GM23248 (cell line): ENCODE measurements around the gene MIOX. TPM values are rescaled to one million over a fixed set of nuclear protein-coding genes. Genes with fewer than 3 reads are reported as not detected.

Experiments used
- DNase-seq: peaks from one replicate; pipeline ENCODE4 v3.0.0-alpha.2; 2015
- H2AFZ ChIP-seq: fragments of 200-600 bp; sonication (generic); 2 replicates; pipeline ENCODE4 v1.6.1; 2016; ENCODE audit warnings: antibody characterized with exemption
- H3F3A ChIP-seq: fragments of 200-600 bp; sonication (generic); 2 replicates; pipeline ENCODE4 v1.6.1; 2016; ENCODE audit warnings: mild to moderate bottlenecking, antibody characterized with exemption, mixed run types; ENCODE audit not compliant: insufficient read depth
- H3K27ac ChIP-seq: fragments of 200-600 bp; sonication (generic); 2 replicates; pipeline ENCODE4 v1.5.1; 2016; ENCODE audit warnings: mild to moderate bottlenecking
- H3K27me3 ChIP-seq: fragments of 200-600 bp; sonication (generic); replicated peaks from 2 replicates; pipeline ENCODE4 v1.6.1; 2016; ENCODE audit warnings: mild to moderate bottlenecking; ENCODE audit not compliant: insufficient read depth
- H3K36me3 ChIP-seq: fragments of 200-600 bp; sonication (generic); 2 replicates; pipeline ENCODE4 v1.6.1; 2016; ENCODE audit warnings: low read depth, mild to moderate bottlenecking
- H3K4me1 ChIP-seq: fragments of 200-600 bp; sonication (generic); 2 replicates; pipeline ENCODE4 v1.6.1; 2016; ENCODE audit warnings: mild to moderate bottlenecking; ENCODE audit not compliant: insufficient read depth
- H3K4me2 ChIP-seq: fragments of 200-600 bp; sonication (generic); one replicate; pipeline ENCODE4 v1.6.1; 2016; ENCODE audit warnings: mild to moderate bottlenecking; ENCODE audit not compliant: unreplicated experiment
- H3K4me3 ChIP-seq: fragments of 200-600 bp; sonication (generic); 2 replicates; pipeline ENCODE4 v1.5.1; 2016; ENCODE audit warnings: mild to moderate bottlenecking
- H3K79me2 ChIP-seq: fragments of 200-600 bp; sonication (generic); 2 replicates; pipeline ENCODE4 v1.6.1; 2016; ENCODE audit warnings: mild to moderate bottlenecking; ENCODE audit not compliant: insufficient read depth
- H3K9ac ChIP-seq: fragments of 200-600 bp; sonication (generic); 2 replicates; pipeline ENCODE4 v1.6.1; 2016; ENCODE audit warnings: mild to moderate bottlenecking
- H3K9me2 ChIP-seq: fragments of 200-600 bp; sonication (generic); 2 replicates; pipeline ENCODE4 v1.6.1; 2016; ENCODE audit warnings: mixed run types, mild to moderate bottlenecking, moderate library complexity; ENCODE audit not compliant: insufficient read depth
- H3K9me3 ChIP-seq: fragments of 200-600 bp; sonication (generic); one replicate; pipeline ENCODE4 v1.6.1; 2017; ENCODE audit warnings: low read depth
- H4K20me1 ChIP-seq: fragments of 200-600 bp; sonication (generic); 2 replicates; pipeline ENCODE4 v1.6.0; 2016; ENCODE audit not compliant: insufficient read depth
- EZH2 ChIP-seq: fragments of 200-600 bp; sonication (generic); IDR thresholded peaks from 2 replicates; pipeline ENCODE4 v1.6.1; 2018; ENCODE audit warnings: antibody characterized with exemption, mild to moderate bottlenecking; ENCODE audit not compliant: insufficient read depth, poor library complexity, severe bottlenecking
- EZH2phosphoT487 ChIP-seq: fragments of 200-600 bp; sonication (generic); IDR thresholded peaks from 2 replicates; pipeline ENCODE4 v1.6.1; 2018; ENCODE audit warnings: antibody characterized with exemption, moderate library complexity, mild to moderate bottlenecking, low read depth; ENCODE audit not compliant: insufficient read depth
- WGBS, 2 experiments: methylation state at CpG; one replicate each; pipeline ENCODE4 v1.1.6; 2015 to 2017; ENCODE audit warnings: low lambda C conversion rate in 2 of 2, low coverage in 1 of 2; ENCODE audit errors: missing lambda C conversion rate in 2 of 2; 5-methylcytosine and 5-hydroxymethylcytosine counted together
- in situ Hi-C: fragments of 300-500 bp; cut with MboI; formaldehyde crosslinking; loops from 2 replicates; pipeline ENCODE4 v1.15.0; 2020
- polyA plus RNA-seq: library from polyadenylated mRNA; unstranded; fragments of >200 nt; fragmentation: Nextera tagmentation; extraction: Ambion mirVana; gene quantifications from 2 replicates; pipeline ENCODE4 v1.2.1, GENCODE V29; 2016
- total RNA-seq: library from RNA; depleted of rRNA; stranded (reverse); fragments of >200 nt; shearing (Covaris generic); gene quantifications from 2 replicates; pipeline ENCODE4 v1.2.3, GENCODE V29; 2014

The MIOX gene
- total and polyA plus RNA-seq, 2 experiments from 2014 or later = 0.16 TPM; not detected in 1

GRCh38 chr22:50528682-50529415, 42.2 kb downstream of the MIOX start:
- no peak for DNase-seq
- TF ChIP-seq EZH2phosphoT487 (no peak), EZH2 (no peak)
- no peaks in the 10 kb centered on the region for H3K4me1 ChIP-seq
- H3K27me3 ChIP-seq = no peaks in the 10 kb centered on the region
- peaks cover 21% of the 10 kb centered on the region for H3F3A ChIP-seq
- WGBS, 2 experiments = 57 to 67% methylated on average over 9 to 14 of the region's 15 CpGs
- in situ Hi-C loops = no loop called here
- H3K9ac ChIP-seq = peak overlapping the region; percentile 95; the same call in 1 of the 2 replicates
- H3K79me2 ChIP-seq = peaks cover 8% of the 10 kb centered on the region
- H3K9me3 ChIP-seq = no peaks in the 10 kb centered on the region
- H4K20me1 ChIP-seq = no peaks in the 10 kb centered on the region
- no peak overlapping the region for H2AFZ ChIP-seq
- H3K4me3 ChIP-seq = peak overlapping the region; percentile 81
- 0 out of 2 replicates have a peak overlapping the region, but pooled peaks have one; percentile 15 for H3K27ac ChIP-seq
- H3K4me2 ChIP-seq = peak overlapping the region; percentile 45
- H3K9me2 ChIP-seq = no peaks in the 10 kb centered on the region
- H3K36me3 ChIP-seq = no peaks in the 10 kb centered on the region

DNA sequence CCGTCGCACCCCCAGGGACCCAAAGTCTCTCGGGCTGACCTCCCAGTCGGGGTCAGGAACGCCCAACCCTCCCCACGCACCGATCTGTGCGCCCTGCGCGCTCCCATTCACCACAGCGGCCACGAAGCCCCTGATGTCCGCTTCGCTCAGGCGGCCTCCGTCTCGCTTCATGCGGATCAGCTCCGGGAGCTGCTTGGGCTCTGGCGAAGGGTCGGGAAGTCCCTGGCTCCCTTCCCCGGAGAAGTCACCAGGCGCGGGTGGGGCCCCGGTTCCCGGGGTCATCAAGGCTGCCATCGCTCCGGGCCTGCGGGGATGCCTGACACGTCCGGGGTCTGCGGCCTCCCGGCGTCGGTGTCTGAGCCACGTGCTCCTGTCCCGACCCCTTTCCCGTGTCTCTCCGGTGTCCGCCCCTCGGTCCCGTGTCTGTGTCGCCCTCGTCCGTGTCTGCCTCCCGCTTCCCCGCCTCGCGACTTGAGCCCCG, 42.8 kb downstream of the MIOX start:
- Histone ChIP-seq H3K4me2 (peak overlapping the region; percentile 45), H3K36me3 (no peaks in the 10 kb centered on the region), H3K9me2 (no peaks in the 10 kb centered on the region), H3K4me1 (no peaks in the 10 kb centered on the region), H4K20me1 (no peaks in the 10 kb centered on the region), H3K9ac (peak overlapping the region; percentile 95), H2AFZ (peak overlapping the region; percentile 47), H3K27ac (peak overlapping the region; percentile 15; the same call in 1 of the 2 replicates), H3K4me3 (peak overlapping the region; percentile 81), H3F3A (peaks cover 21% of the 10 kb centered on the region), H3K27me3 (no peaks in the 10 kb centered on the region), H3K79me2 (peaks cover 2% of the 10 kb centered on the region), H3K9me3 (no peaks in the 10 kb centered on the region)
- WGBS, 2 experiments = 8 to 11% methylated on average over 38 to 47 of the region's 50 CpGs
- peak; percentile 49 for DNase-seq
- TF ChIP-seq EZH2 (no peak), EZH2phosphoT487 (no peak)
- in situ Hi-C loops = no loop called here

DNA sequence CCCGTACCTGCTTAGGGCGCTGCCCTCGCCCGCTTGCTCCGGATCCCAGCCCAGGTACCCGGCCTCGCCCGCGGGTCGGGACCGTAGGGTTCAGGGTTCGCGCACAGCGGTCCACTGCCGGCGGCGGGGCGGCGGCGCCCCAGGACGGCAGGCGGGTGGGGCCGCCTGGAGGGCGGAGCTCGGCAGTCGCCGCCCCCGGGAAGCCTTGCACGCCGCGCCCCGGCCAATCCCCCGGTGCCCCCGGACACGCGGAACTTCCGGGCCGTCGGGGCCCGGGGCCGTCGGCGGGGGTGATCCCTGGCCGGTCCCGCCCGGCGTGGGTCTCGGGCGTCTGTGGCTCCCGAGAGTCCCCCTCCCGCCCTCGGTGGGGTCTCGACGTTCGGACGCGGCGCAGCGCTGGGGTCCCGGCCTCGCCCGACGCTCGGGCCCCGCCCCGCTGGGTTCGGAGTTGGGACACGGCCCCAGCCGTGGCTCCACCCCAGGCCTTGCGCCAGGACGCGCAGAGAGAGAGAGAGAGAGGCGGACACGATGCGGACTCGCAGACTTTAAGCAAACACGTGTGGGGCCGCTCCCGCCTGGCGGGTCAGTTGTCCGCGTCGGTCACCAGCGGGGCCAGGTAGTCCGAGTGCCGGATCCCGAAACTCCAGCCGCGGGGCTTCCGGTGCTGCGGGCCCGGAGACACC, 43.4 kb downstream of the MIOX start, which contains the start of gene TYMP:
TSS of gene TYMP (minus strand) at position 116 of the 683 bp plus-strand sequence. CDS start 303 bp downstream, outside the sequence.
- no peak for TF ChIP-seq EZH2phosphoT487
- TF ChIP-seq EZH2 = no peak
- Histone ChIP-seq H3K27me3 (no peaks in the 10 kb centered on the region), H3F3A (peaks cover 21% of the 10 kb centered on the region), H3K36me3 (no peaks in the 10 kb centered on the region), H3K79me2 (no peaks in the 10 kb centered on the region), H3K4me2 (peak within 1 kb of the TSS; percentile 81), H3K27ac (peak within 1 kb of the TSS; percentile 55), H3K9me2 (no peaks in the 10 kb centered on the region), H3K4me3 (peak within 1 kb of the TSS; percentile 81), H4K20me1 (no peaks in the 10 kb centered on the region), H3K4me1 (no peaks in the 10 kb centered on the region), H3K9me3 (no peaks in the 10 kb centered on the region), H2AFZ (peak within 1 kb of the TSS; percentile 47), H3K9ac (peak within 1 kb of the TSS; percentile 95)
- DNase-seq = peak; percentile 90
- 3 to 5% methylated on average over 28 to 73 of the region's 92 CpGs for WGBS, 2 experiments
- in situ Hi-C loops = no loop called here

DNA sequence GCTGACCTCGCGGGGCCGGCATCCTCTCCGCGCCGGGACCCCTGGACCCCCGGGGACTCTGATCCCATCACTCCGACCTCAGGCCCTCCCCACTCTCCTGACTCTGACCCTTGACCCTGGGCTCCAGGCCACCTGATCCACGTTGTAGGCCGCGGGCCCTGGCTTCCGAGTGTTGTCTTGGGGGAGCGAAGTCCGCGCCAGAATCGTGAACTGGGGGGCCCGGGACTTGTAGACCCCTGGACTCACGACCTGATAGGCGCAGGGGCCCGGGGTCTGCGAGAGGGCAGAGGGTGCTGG, 43.9 kb downstream of the MIOX start:
- TF ChIP-seq EZH2phosphoT487 (no peak), EZH2 (no peak)
- WGBS, 2 experiments = 1 to 4% methylated on average over 21 of the region's 21 CpGs
- Histone ChIP-seq H2AFZ (peak overlapping the region; percentile 47; the same call in 1 of the 2 replicates), H3K4me3 (peak overlapping the region; percentile 81), H3F3A (peaks cover 21% of the 10 kb centered on the region), H3K79me2 (no peaks in the 10 kb centered on the region), H3K9ac (peak overlapping the region; percentile 95), H3K4me2 (peak overlapping the region; percentile 81), H3K27ac (peak overlapping the region; percentile 55), H3K36me3 (no peaks in the 10 kb centered on the region), H3K27me3 (no peaks in the 10 kb centered on the region), H4K20me1 (no peaks in the 10 kb centered on the region), H3K9me2 (no peaks in the 10 kb centered on the region), H3K9me3 (no peaks in the 10 kb centered on the region), H3K4me1 (no peaks in the 10 kb centered on the region)
- in situ Hi-C loops = no loop called here
- peak; percentile 48 for DNase-seq
